A549 (cell line): ENCODE data around the gene DAW1. TPM values are rescaled to one million over a fixed set of nuclear protein-coding genes. Genes with fewer than 3 reads are reported as not detected.

Experiments used
- ATAC-seq, 2 experiments: fragments of 200-7000 bp in 1 of 2; fragments of >200 bp in 1 of 2; cut with Nextera tagmentation in 1 of 2; cut with Tn5 transposase in 1 of 2; 3 replicates each; pipeline versions ENCODE4 v1.8.0 to v1.9.1; 2018 to 2020; ENCODE audit warnings: mild to moderate bottlenecking in 1 of 2, moderate library complexity in 1 of 2
- CTCF ChIA-PET: fragments of 300-600 bp; sonication (Branson Sonifier 250); formaldehyde crosslinking; extraction: SDS; loops from one replicate; lab custom pipeline; 2021; ENCODE audit warnings: antibody characterized with exemption, inconsistent platforms; lab: Yijun Ruan, JAX
- POLR2A ChIA-PET: fragments of 350-600 bp; formaldehyde crosslinking; extraction: SDS; loops from one replicate; lab custom pipeline; 2021; ENCODE audit warnings: antibody characterized with exemption, inconsistent platforms; lab: Yijun Ruan, JAX
- DNase-seq, 2 experiments: peaks; one replicate each; pipeline versions ENCODE4 v3.0.0 to v3.0.0-alpha.2; 2011 to 2016; ENCODE audit warnings: low read depth in 1 of 2, low spot score in 1 of 2
- FAIRE-seq: peaks from 2 replicates; lab custom pipeline; 2011; peaks lifted over from hg19 to GRCh38; lab: Jason Lieb, UNC
- H3K27ac ChIP-seq, 2 experiments: fragments of >200 bp; sonication (Bioruptor Twin); formaldehyde crosslinking; 3 replicates each; pipeline ENCODE4 v1.5.1; 2016 to 2017
- H3K4me1 ChIP-seq: fragments of >200 bp; sonication (Bioruptor Twin); formaldehyde crosslinking; 3 replicates; pipeline ENCODE4 v1.6.1; 2016
- H3K4me2 ChIP-seq: fragments of >200 bp; sonication (Bioruptor Twin); formaldehyde crosslinking; 3 replicates; pipeline ENCODE4 v1.6.1; 2016
- H3K4me3 ChIP-seq: fragments of >200 bp; sonication (Bioruptor Twin); formaldehyde crosslinking; 3 replicates; pipeline ENCODE4 v1.5.1; 2016
- H3K9me3 ChIP-seq: fragments of >200 bp; sonication (Bioruptor Twin); formaldehyde crosslinking; 3 replicates; pipeline ENCODE4 v1.6.1; 2016
- BHLHE40 ChIP-seq: IDR thresholded peaks from 2 replicates; pipeline ENCODE4 v1.6.1; 2012; ENCODE audit warnings: low read depth, low read length, inconsistent platforms
- CBX8 ChIP-seq: fragments of 200-600 bp; sonication (generic); IDR thresholded peaks from 2 replicates; pipeline ENCODE4 v1.6.1; 2016
- CEBPB ChIP-seq, 2 experiments: fragments of >200 bp in 1 of 2; sonication (Bioruptor Twin) in 1 of 2; formaldehyde crosslinking in 1 of 2; IDR thresholded peaks; 2 replicates each; pipeline ENCODE4 v1.6.1; 2012 to 2016
- EHMT2 ChIP-seq: fragments of 200-600 bp; sonication (generic); IDR thresholded peaks from 2 replicates; pipeline ENCODE4 v1.6.1; 2016; ENCODE audit warnings: antibody characterized with exemption, low read depth, mild to moderate bottlenecking, moderate library complexity
- EP300 ChIP-seq, 2 experiments: fragments of >200 bp; sonication (Bioruptor Twin); formaldehyde crosslinking; IDR thresholded peaks; 2 replicates in 1 of 2; 3 replicates in 1 of 2; pipeline ENCODE4 v1.6.1; 2016 to 2017
- FOSB ChIP-seq: fragments of 250-450 bp; sonication (Bioruptor Pico); IDR thresholded peaks from 2 replicates; pipeline ENCODE4 v1.5.0; 2020; ENCODE audit warnings: mild to moderate bottlenecking, moderate library complexity
- FOXS1 ChIP-seq: fragments of 250-450 bp; sonication (Bioruptor Pico); IDR thresholded peaks from 2 replicates; pipeline ENCODE4 v1.5.0; 2020; ENCODE audit warnings: mild to moderate bottlenecking, moderate library complexity
- GATA3 ChIP-seq: IDR thresholded peaks from 2 replicates; pipeline ENCODE4 v1.6.1; 2012; ENCODE audit warnings: borderline replicate concordance
- HOXA7 ChIP-seq: fragments of 250-450 bp; sonication (Bioruptor Pico); IDR thresholded peaks from 2 replicates; pipeline ENCODE4 v1.5.0; 2020; ENCODE audit warnings: mild to moderate bottlenecking, moderate library complexity
- JUNB ChIP-seq: fragments of >200 bp; sonication (Bioruptor Twin); formaldehyde crosslinking; IDR thresholded peaks from 2 replicates; pipeline ENCODE4 v1.6.1; 2016
- MAFK ChIP-seq: fragments of 450-650 bp; IDR thresholded peaks from 2 replicates; pipeline ENCODE4 v1.6.1; 2014; ENCODE audit not compliant: partially characterized antibody
- NFE2L2 ChIP-seq: fragments of 150-350 bp; conservative IDR thresholded peaks from 2 replicates; pipeline ENCODE4 v1.6.1; 2014; ENCODE audit warnings: low read length
- NR3C1 ChIP-seq: fragments of >200 bp; sonication (Bioruptor Twin); formaldehyde crosslinking; IDR thresholded peaks from 3 replicates; pipeline ENCODE4 v1.6.1; 2017
- RAD21 ChIP-seq, 2 experiments: fragments of >200 bp in 1 of 2; sonication (Bioruptor Twin) in 1 of 2; formaldehyde crosslinking in 1 of 2; IDR thresholded peaks in 1 of 2; conservative IDR thresholded peaks in 1 of 2; 2 replicates in 1 of 2; 3 replicates in 1 of 2; pipeline ENCODE4 v1.6.1; 2012 to 2018; ENCODE audit warnings: inconsistent platforms in 1 of 2
- RCOR1 ChIP-seq: fragments of 150-350 bp; IDR thresholded peaks from 2 replicates; pipeline ENCODE4 v1.6.1; 2014; ENCODE audit warnings: antibody characterized with exemption, low read length, low read depth
- SMC3 ChIP-seq: fragments of >200 bp; sonication (Bioruptor Twin); formaldehyde crosslinking; IDR thresholded peaks from 3 replicates; pipeline ENCODE4 v1.6.1; 2018; ENCODE audit warnings: inconsistent platforms
- ZC3H11A ChIP-seq: fragments of 450-650 bp; IDR thresholded peaks from 2 replicates; pipeline ENCODE4 v1.6.1; 2014; ENCODE audit warnings: antibody characterized with exemption, mild to moderate bottlenecking
- ZSCAN20 ChIP-seq: fragments of 250-450 bp; sonication (Bioruptor Pico); IDR thresholded peaks from 2 replicates; pipeline ENCODE4 v1.8.0; 2022; ENCODE audit warnings: mild to moderate bottlenecking, moderate library complexity
- WGBS: methylation state at CpG from one replicate; pipeline ENCODE4 v1.1.6; 2017; ENCODE audit errors: missing lambda C conversion rate; 5-methylcytosine and 5-hydroxymethylcytosine counted together
- polyA plus RNA-seq, 4 experiments: library from polyadenylated mRNA; depleted of rRNA in 3 of 4; stranded (reverse); fragments of >200 nt; fragmentation: RNase III in 1 of 4; extraction: RNeasy Plus Mini Kit Qiagen cat#74134 plus additional on column Dnase treatment in 1 of 4; gene quantifications; 2 replicates in 3 of 4; 3 replicates in 1 of 4; pipeline ENCODE4 v1.2.3, GENCODE V29; 2011 to 2017
- TF ChIP-seq, protein P1 (sequence below): IDR thresholded peaks from 2 replicates; pipeline ENCODE4 v1.6.1; 2012
- TF ChIP-seq, protein P2 (sequence below): IDR thresholded peaks from 2 replicates; pipeline ENCODE4 v1.6.1; 2012
- TF ChIP-seq, protein P3 (sequence below): IDR thresholded peaks from 2 replicates; pipeline ENCODE4 v1.6.1; 2012; ENCODE audit warnings: low read depth, borderline replicate concordance
- TF ChIP-seq, protein P4 (sequence below): fragments of 250-450 bp; sonication (Bioruptor Pico); IDR thresholded peaks from 2 replicates; pipeline ENCODE4 v1.5.0; 2020; ENCODE audit warnings: low read depth, mild to moderate bottlenecking, moderate library complexity
- TF ChIP-seq, protein P5 (sequence below): fragments of 250-450 bp; sonication (Bioruptor Pico); IDR thresholded peaks from 2 replicates; pipeline ENCODE4 v1.5.0; 2021; ENCODE audit warnings: mild to moderate bottlenecking, moderate library complexity, borderline replicate concordance

Gene DAW1
- polyA plus RNA-seq, 2 of the 4 experiments (the other 2 are of a cell fraction), result 1.1 to 2.7 TPM

DNA sequence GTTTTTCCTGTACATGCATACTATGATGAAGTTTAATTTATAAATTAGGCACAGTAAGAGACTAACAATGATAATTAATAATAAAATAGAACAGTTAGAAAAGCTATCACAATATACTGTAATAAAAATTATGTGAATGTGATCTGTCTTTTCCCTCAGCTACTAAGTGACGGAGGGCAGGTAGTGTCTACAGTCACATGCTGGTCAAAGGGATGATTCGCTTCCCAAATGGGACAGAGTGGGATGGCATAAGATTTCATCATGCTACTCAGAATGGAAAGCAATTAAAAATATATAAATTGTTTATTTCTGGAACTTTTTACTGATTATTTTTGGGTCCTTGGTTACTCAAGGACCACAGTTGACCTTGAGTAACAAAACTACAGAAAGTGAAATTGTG lies 71.5 kb downstream of the DAW1 start:
- Histone ChIP-seq H3K27ac (no peak overlapping the region), H3K4me2 (no peak overlapping the region), H3K9me3 (peaks cover 7% of the 10 kb centered on the region; the same call in 2 of the 3 replicates), H3K4me3 (no peak overlapping the region), H3K4me1 (no peaks in the 10 kb centered on the region)
- ChIA-PET CTCF (interaction anchor here (0.7 kb wide), 1 partner anchor 207 kb away, joined by 3 read pairs; no protein-coding TSS in a partner anchor), POLR2A (no interaction called here)
- WGBS, result 64% methylated on average over 2 of the region's 2 CpGs
- no peak for TF ChIP-seq RCOR1
- TF ChIP-seq EP300 (IDR thresholded peaks at IDR 0.05), result no peak
- TF ChIP-seq EHMT2, result no peak
- TF ChIP-seq ZC3H11A, result no peak
- no peak for ATAC-seq
- FAIRE-seq, result no peak
- DNase-seq, result no peak

DNA sequence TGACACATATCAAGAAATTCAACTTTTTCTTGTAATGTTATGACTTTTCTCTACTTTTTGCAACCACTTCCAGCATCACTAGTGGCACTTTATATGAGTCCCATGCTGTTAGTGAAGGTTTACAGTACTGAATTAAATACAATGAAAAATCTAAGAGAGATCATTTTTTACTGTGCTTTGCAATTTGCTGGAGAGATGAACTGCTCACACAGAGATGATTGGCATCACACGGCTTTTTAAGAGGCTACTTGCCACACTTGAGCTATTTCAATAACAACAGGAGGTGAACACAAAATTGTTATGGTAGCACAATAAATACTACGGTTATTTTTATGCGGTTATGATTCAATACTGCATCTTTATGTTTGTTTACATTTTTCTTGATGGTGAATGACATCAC lies 88.9 kb downstream of the DAW1 start:
- Histone ChIP-seq H3K4me1 (no peaks in the 10 kb centered on the region), H3K4me3 (no peak overlapping the region), H3K27ac (no peak overlapping the region), H3K4me2 (no peak overlapping the region), H3K9me3 (no peaks in the 10 kb centered on the region)
- TF ChIP-seq CEBPB (IDR thresholded peaks at IDR 0.05), result no peak
- TF ChIP-seq, protein P1, sequence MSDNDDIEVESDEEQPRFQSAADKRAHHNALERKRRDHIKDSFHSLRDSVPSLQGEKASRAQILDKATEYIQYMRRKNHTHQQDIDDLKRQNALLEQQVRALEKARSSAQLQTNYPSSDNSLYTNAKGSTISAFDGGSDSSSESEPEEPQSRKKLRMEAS, result no peak
- ATAC-seq (no peak), FAIRE-seq (no peak), DNase-seq (no peak)
- 36% methylated on average over 3 of the region's 3 CpGs for WGBS
- ChIA-PET CTCF (no interaction called here), POLR2A (no interaction called here)

DNA sequence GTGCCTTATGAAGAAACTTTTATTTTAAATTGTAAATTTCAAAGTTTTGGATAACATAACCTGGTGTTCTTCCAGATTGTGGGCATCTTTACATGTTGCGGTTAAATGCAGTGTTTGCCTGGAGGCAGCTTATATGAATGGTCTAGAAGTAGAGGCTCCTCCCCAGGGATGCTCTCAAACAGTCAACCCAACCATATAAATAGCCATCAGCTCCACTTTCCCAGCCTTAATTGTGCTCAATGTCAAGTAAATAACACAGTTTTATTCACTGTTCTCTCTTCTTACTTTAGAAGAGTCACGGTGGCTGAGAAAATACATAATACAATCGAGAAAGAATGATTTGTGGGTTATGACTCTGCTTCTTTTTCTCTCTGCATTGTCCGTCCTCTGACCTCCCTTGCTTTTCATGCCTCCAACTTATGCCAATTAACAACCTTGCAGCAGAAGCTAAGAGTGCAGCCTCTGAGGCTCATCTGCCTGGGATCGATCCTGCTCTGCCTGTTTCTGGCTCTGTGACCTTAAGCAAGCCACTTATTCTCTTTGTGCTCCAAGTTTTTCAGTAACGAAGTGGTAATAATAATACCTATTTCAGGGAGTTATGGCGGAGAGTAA lies 100.3 kb downstream of the DAW1 start:
- ChIA-PET CTCF (no interaction called here), POLR2A (no interaction called here)
- H3K9me3 ChIP-seq, result no peaks in the 10 kb centered on the region
- TF ChIP-seq MAFK, result no peak
- TF ChIP-seq CEBPB (IDR thresholded peaks at IDR 0.05), result no peak
- TF ChIP-seq HOXA7, result no peak
- no peak for TF ChIP-seq CBX8
- no peak for TF ChIP-seq EHMT2
- FAIRE-seq (no peak), DNase-seq (no peak), ATAC-seq (no peak)
- 45% methylated on average over 7 of the region's 7 CpGs for WGBS
- H3K27ac ChIP-seq, result no peak overlapping the region
- H3K4me2 ChIP-seq, result no peak overlapping the region
- H3K4me3 ChIP-seq, result no peak overlapping the region
- H3K4me1 ChIP-seq, result no peaks in the 10 kb centered on the region

DNA sequence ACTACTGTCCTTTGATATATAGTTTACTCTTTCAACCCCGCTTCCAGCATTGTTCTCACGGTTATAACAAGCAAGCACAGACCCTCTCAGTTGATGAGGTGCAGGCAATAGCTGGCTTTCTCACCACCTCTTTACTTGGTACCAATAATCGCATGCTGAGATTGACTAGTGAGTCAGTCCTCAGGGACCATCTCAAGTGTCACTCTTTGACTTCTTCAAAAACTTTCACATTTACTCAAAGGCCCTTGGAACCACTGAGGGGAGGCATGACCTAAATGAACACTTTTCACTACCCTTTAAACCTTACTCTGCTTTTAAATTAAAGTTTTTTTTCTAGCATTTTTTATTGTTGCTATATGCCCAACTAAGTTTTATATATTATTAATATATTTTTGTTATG lies 101.8 kb downstream of the DAW1 start:
- FAIRE-seq (no peak), DNase-seq (no peak), ATAC-seq (no peak)
- 57% methylated on average over 3 of the region's 3 CpGs for WGBS
- TF ChIP-seq FOXS1 (CRISPR knock-in tag), result no peak
- TF ChIP-seq, protein P2, sequence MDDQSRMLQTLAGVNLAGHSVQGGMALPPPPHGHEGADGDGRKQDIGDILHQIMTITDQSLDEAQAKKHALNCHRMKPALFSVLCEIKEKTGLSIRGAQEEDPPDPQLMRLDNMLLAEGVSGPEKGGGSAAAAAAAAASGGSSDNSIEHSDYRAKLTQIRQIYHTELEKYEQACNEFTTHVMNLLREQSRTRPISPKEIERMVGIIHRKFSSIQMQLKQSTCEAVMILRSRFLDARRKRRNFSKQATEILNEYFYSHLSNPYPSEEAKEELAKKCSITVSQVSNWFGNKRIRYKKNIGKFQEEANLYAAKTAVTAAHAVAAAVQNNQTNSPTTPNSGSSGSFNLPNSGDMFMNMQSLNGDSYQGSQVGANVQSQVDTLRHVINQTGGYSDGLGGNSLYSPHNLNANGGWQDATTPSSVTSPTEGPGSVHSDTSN, result no peak
- TF ChIP-seq JUNB, result no peak
- no peak for TF ChIP-seq HOXA7
- TF ChIP-seq, protein P3, sequence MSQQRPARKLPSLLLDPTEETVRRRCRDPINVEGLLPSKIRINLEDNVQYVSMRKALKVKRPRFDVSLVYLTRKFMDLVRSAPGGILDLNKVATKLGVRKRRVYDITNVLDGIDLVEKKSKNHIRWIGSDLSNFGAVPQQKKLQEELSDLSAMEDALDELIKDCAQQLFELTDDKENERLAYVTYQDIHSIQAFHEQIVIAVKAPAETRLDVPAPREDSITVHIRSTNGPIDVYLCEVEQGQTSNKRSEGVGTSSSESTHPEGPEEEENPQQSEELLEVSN, result no peak
- TF ChIP-seq, protein P4, sequence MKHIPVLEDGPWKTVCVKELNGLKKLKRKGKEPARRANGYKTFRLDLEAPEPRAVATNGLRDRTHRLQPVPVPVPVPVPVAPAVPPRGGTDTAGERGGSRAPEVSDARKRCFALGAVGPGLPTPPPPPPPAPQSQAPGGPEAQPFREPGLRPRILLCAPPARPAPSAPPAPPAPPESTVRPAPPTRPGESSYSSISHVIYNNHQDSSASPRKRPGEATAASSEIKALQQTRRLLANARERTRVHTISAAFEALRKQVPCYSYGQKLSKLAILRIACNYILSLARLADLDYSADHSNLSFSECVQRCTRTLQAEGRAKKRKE (CRISPR knock-in tag), result no peak
- no peak for TF ChIP-seq FOSB
- TF ChIP-seq GATA3, result no peak
- TF ChIP-seq SMC3, result no peak
- TF ChIP-seq ZSCAN20 (CRISPR knock-in tag), result no peak
- TF ChIP-seq CBX8, result no peak
- no peak for TF ChIP-seq RAD21 (conservative IDR thresholded peaks at IDR 0.05 in 1 of 2, IDR thresholded peaks at IDR 0.05 in 1 of 2)
- no peak for TF ChIP-seq NFE2L2
- no peak for TF ChIP-seq NR3C1
- TF ChIP-seq, protein P5, sequence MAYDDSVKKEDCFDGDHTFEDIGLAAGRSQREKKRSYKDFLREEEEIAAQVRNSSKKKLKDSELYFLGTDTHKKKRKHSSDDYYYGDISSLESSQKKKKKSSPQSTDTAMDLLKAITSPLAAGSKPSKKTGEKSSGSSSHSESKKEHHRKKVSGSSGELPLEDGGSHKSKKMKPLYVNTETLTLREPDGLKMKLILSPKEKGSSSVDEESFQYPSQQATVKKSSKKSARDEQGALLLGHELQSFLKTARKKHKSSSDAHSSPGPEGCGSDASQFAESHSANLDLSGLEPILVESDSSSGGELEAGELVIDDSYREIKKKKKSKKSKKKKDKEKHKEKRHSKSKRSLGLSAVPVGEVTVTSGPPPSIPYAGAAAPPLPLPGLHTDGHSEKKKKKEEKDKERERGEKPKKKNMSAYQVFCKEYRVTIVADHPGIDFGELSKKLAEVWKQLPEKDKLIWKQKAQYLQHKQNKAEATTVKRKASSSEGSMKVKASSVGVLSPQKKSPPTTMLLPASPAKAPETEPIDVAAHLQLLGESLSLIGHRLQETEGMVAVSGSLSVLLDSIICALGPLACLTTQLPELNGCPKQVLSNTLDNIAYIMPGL (CRISPR knock-in tag), result no peak
- TF ChIP-seq BHLHE40, result no peak
- H3K4me2 ChIP-seq, result no peak overlapping the region
- CTCF ChIA-PET, result no interaction called here
- H3K9me3 ChIP-seq, result no peaks in the 10 kb centered on the region
- POLR2A ChIA-PET, result no interaction called here
- no peak overlapping the region for H3K27ac ChIP-seq
- no peak overlapping the region for H3K4me3 ChIP-seq
- H3K4me1 ChIP-seq, result no peaks in the 10 kb centered on the region
